Uterine smooth muscle cell (primary cell): ENCODE data around the gene ANKRD35. TPM values are rescaled to one million over a fixed set of nuclear protein-coding genes. Genes with fewer than 3 reads are reported as not detected.

Source experiments
- total RNA-seq: library from RNA; depleted of rRNA; stranded (reverse); fragments of >200 nt; gene quantifications from 2 replicates; pipeline ENCODE4 v1.2.3, GENCODE V29; 2014

The ANKRD35 gene, protein sequence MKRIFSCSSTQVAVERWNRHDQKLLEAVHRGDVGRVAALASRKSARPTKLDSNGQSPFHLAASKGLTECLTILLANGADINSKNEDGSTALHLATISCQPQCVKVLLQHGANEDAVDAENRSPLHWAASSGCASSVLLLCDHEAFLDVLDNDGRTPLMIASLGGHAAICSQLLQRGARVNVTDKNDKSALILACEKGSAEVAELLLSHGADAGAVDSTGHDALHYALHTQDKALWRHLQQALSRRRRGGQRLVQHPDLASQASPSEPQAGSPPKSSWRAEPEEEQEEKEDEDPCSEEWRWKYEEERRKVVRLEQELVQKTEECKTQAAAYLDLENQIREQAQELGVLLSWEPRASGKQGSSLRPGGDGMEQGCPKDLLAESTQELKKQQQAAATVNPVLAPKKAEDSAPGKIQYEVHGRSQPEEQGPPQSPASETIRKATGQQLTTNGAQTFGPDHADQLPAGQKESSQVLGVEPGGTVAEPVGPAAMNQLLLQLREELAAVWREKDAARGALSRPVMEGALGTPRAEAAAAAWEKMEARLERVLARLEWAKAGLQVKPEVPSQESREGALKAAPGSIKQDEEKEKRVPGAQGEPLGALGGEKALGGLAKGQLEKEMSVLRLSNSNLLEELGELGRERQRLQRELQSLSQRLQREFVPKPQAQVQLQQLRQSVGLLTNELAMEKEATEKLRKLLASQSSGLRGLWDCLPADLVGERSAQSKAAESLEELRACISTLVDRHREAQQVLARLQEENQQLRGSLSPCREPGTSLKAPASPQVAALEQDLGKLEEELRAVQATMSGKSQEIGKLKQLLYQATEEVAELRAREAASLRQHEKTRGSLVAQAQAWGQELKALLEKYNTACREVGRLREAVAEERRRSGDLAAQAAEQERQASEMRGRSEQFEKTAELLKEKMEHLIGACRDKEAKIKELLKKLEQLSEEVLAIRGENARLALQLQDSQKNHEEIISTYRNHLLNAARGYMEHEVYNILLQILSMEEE
- 2.1 and 2.5 TPM in 2 replicates for total RNA-seq

DNA sequence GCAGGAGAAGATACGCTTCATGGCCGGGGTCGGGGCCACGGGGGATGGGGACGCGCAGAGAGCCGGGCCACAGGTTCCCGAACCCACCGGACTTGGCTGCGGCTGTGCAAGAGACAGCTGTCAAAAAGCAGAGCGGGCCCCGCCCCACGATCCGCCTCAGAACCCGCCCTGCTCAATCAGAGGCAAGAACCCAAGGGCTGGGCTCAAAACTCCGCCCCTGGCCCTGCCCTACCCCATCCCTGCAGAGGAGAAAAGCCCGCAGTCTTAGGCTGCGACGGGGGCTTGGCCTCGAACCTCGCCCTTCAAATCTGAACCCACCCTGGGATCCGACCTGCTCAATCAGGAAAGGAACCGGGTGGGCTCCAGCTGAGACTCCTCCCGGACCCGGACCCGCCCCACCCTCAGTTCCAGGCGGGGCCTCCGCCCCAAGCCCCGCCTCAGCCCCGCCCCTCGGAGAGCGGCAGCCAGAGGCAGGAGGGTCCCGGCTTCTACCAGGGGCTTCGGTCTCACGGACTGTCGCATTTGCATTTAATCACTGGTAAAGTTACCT is at the start of gene ANKRD35:
TSS of gene ANKRD35 (minus strand) at position 129 of the 550 bp plus-strand sequence. CDS start at position 21, 108 bp downstream.

DNA sequence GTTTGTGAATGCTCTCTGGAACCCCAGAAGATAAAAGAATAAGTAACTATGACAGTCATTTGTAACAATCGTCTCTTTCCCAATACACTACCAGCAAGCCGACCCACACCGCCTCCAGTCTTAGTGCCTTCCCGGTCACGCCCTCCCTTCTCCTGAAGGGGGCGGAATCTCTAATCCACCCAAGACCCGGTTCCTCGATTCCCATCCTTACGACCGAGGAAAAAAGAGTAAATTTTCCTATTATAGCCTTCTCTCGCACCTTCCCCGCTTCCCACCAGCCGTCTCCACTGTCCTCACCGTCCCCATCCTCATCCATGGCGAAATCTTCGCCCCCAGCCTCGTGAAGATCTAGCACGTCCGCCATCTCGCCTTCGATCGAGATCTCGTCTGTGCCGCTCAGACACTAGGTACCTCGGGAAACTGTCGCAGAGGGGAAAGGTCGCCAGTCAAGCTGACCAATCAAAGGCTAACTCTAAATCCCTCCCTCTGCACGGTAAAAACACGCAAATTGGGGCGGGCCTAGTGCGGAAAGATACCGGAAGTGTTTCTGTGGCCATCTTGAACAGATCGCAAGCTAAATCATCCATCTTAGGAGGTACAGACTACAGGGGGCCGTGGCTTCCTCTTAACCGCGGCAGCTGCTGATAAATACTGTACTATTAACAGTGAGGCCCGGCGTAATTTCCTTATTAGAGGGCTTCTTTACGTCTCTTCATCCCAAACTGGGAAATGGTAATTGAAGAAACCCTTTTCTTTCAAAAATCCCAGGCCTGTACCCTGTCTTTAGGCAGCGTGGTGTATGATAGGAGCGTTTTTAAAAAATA is 41.6 kb upstream of the ANKRD35 start, which contains the start of gene RBM8A:
TSS of gene RBM8A (minus strand) at position 422 of the 824 bp plus-strand sequence. CDS start at position 364, 58 bp downstream.

DNA sequence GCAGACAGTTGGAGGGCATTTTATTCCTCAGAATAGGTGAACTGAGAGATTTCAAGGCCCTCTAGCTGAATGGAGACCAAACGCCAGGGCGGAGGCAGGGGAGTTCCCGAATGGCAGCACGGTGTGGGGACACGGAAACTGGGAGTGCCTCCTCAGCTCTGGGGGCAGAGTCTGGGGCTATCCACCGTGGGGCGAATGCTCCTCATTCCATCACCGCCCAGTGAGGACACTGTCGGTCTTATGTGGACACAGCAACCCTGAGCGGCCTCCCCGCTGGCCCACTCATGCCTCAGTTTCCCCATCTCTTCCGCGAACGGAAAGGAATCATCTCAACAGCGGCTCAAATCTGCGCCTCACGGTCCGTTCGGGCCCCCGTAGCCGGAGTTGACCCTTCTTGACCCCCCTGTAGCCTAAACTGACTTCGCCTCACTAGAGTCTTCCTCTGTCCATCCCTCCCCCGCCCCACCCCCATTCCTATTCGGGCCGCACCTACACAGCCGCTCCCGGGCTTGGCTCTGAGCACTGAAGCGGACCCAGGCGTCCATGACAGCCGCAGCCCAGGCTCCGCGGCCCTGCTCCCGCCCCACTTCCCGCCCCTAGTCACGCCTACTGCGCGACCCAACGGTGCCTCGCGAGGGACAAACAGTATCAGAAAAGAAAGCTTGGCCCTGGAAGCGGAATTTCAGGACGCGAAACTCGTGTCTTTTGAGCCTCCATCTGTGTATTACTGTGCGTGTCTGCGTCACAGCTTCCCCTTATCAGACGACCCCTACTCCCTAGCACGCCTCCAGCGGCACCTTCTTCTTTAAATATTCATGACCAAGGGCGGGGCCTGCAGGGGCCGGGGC is 32.7 kb upstream of the ANKRD35 start, which contains the start of gene PEX11B:
TSS of gene PEX11B (minus strand) at position 574 of the 848 bp plus-strand sequence. CDS start at position 545, 29 bp downstream.

DNA sequence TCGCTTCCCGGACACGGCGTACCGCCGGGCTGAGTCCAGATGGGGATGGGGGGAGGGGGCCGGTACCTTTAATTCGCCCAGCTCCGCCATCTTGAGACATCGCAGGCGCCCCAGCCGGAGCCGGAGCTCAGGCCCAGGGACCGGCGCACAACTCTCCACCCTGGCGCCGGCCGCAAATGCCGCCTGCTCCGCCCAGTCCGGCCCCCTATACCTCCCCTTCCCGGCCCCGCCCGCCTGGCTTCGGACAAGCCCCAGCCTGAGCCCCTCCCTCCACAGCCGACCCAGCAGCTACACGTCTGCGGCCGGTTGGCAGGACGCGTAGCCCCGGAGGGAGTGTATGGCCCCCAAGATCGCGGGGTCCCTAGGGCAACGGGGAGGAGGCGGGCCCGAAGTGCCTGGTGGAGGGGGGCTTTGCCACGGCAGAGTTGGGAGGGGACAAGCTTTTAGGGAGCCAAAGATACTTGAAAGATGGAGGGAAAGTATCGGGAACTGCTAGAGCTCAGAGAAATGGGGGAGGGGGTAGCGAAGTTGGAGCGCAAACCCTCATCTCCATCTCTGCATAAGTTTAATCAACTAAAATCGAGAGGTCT is 26.7 kb downstream of the ANKRD35 start, which contains the start of gene PIAS3:
TSS of gene PIAS3 (minus strand) at position 181 of the 590 bp plus-strand sequence. CDS start at position 90, 91 bp downstream.

DNA sequence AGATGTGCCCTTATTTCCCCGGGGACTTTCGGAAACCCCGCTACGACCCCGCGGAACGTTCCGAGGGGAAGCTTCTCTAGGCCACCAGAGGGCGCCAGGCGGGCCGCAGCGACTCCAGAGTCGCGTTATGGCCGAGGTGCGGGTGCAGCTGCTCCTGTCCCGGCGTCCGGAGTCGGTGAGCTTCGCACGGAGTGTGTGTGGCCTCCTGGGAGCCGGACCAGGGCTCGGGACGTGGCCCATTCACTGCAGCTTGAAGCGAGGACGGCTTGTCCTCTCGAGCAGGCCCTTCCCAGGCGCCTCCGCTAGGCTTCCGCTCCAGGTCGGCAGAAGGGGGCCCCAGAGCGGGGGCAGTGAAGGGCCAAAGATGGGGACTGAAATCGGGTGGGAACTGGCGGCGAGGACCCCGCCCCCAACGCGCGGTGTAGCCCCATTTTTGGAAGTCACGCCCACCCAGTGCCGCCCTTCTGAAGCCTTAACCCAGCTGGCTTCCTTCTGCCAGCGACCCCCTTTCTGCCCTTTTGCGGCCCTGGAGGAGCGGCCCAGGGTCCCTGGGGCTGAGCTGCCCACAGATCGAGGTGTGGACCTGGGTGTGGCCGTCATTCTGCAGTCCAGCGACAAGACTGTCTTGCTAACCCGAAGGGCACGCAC is 40.0 kb downstream of the ANKRD35 start, which contains the start of gene NUDT17:
TSS of gene NUDT17 (plus strand) at position 117 of the 648 bp plus-strand sequence. CDS start at position 128, 11 bp downstream.

DNA sequence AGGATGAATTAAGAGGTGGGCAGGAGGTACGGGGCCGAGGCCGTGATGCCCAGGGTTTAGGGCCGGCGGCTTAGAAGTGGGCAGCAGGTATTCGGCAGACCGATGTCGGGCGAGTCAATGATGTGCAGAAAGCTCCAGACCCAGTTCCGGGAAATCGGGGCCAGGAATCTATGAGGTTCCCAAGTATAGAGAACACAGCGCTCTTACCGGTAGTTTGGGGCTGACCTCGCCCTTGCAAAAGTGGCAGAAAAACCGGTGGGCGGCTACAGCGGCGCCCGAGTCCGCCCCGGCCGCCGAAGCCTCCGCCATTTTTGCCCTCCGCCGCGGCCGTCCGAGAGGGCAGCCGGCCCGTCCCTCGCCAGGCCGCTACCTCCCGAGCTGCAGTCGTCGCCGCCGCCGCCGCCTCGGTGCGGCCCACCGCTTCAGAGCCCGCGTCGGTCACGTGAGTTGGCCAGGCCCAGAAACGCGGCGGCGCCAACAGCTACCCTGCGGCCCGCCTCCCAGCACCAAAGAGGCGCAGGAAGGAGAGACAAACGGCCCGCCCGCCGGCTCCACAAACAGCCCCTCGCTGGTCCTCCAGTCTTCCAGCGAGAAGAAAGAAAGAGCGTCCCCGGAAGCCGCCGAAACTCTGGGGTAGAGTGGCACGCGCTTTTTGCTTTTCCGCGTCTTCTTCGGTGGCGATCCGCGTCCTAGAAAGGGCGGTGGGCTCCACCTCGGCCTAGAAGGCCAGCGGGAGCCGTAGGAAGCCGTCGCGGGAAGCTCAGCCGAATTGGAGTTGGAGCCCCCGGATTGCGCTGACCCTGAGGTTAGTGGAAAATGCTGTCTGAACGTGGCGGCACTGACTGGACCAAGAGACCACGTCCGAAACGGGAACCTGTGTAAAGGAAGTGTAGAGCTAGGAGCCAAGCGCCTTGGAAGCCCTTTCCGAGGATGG is 61.8 kb downstream of the ANKRD35 start, which contains the start of the genes POLR3C and RNF115:
TSS of gene POLR3C (plus strand) at position 636 of the 934 bp plus-strand sequence. CDS start 1,577 bp downstream, outside the sequence.
TSS of gene RNF115 (minus strand) at position 531 of the 934 bp plus-strand sequence. CDS start at position 309, 222 bp downstream.

Other genes with a start within 250 kb of the ANKRD35 start
- 0.50 and 1.00 TPM in 2 replicates for gene PDZK1, start 178.5 kb downstream of the ANKRD35 start, total RNA-seq
- 0.12 TPM in 1 of 2 replicates, not detected in the other for gene CD160, start 166.4 kb downstream of the ANKRD35 start, total RNA-seq
- gene RNF115, start 61.8 kb downstream of the ANKRD35 start, total RNA-seq, result 19.9 and 24.3 TPM in 2 replicates
- gene POLR3C, start 61.7 kb downstream of the ANKRD35 start, total RNA-seq, result 42.9 and 49.2 TPM in 2 replicates
- 2.7 and 3.3 TPM in 2 replicates for gene NUDT17, start 40.2 kb downstream of the ANKRD35 start, total RNA-seq
- gene PIAS3, start 26.8 kb downstream of the ANKRD35 start, total RNA-seq, result 6.3 and 7.7 TPM in 2 replicates
- gene ITGA10, start 24.2 kb upstream of the ANKRD35 start, total RNA-seq, result 0.37 and 1.2 TPM in 2 replicates
- 23.7 and 29.0 TPM in 2 replicates for gene PEX11B, start 32.9 kb upstream of the ANKRD35 start, total RNA-seq
- 110 and 207 TPM in 2 replicates for gene RBM8A, start 41.6 kb upstream of the ANKRD35 start, total RNA-seq
- 17.6 and 19.5 TPM in 2 replicates for gene LIX1L, start 72.2 kb upstream of the ANKRD35 start, total RNA-seq
- gene ANKRD34A, start 78.7 kb upstream of the ANKRD35 start, total RNA-seq, result 0.33 and 0.50 TPM in 2 replicates
- 16.8 and 18.2 TPM in 2 replicates for gene POLR3GL, start 78.8 kb upstream of the ANKRD35 start, total RNA-seq
- gene TXNIP, start 110.7 kb upstream of the ANKRD35 start, total RNA-seq, result 4.5 and 6.1 TPM in 2 replicates
- not detected in 2 replicates for gene HJV, start 135.9 kb upstream of the ANKRD35 start, total RNA-seq